Measurements from ENCODE around the gene PRMT7. TPM values are rescaled to one million over a fixed set of nuclear protein-coding genes. Genes with fewer than 3 reads are reported as not detected.

The PRMT7 gene
- polyA plus RNA-seq, 3 donors = 15.0 to 41.1 (median 15.2) TPM

- Histone ChIP-seq H3K4me1 (ENCODE audit: control insufficient read depth in 1 of 2, insufficient read depth in 2 of 2, low read length in 2 of 2) (peaks cover 9 to 11% of the 10 kb centered on the region in 2 donors), H3K27me3 (ENCODE audit: control insufficient read depth in 2 of 2, insufficient read depth in 2 of 2, low read length in 2 of 2) (peaks cover 0 to 2% of the 10 kb centered on the region in 2 donors), H3K9me3 (replicated peaks in 1 of 2; ENCODE audit: control insufficient read depth in 1 of 2, insufficient read depth in 1 of 2, low read length in 2 of 2) (no peaks in the 10 kb centered on the region), H3K4me3 (replicated peaks in 1 of 3; ENCODE audit: low read depth in 2 of 3, low read length in 3 of 3) (no peak overlapping the region), H2AFZ (ENCODE audit: insufficient read depth, low read depth, low read length, poor library complexity, severe bottlenecking) (no peak overlapping the region), H3K27ac (ENCODE audit: low read depth in 1 of 2, low read length in 2 of 2) (no peak overlapping the region), H3K36me3 (replicated peaks in 1 of 2; ENCODE audit: control insufficient read depth in 1 of 2, insufficient read depth in 2 of 2, low read length in 2 of 2) (no peaks in the 10 kb centered on the region), H3K4me2 (replicated peaks; ENCODE audit: extremely low read depth, low read length, poor library complexity, severe bottlenecking) (no peak overlapping the region), H4K20me1 (ENCODE audit: insufficient read depth, low read length) (no peaks in the 10 kb centered on the region), H3K79me2 (ENCODE audit: insufficient read depth, low read length) (no peaks in the 10 kb centered on the region), H3K9ac (ENCODE audit: insufficient read depth, low read length, poor library complexity, severe bottlenecking) (no peak overlapping the region)
- no peak overlapping the region for H3K4me3 Mint-ChIP-seq
- WGBS (ENCODE audit: insufficient coverage) = 80% methylated on average over 3 of the region's 7 CpGs
- no peak for TF ChIP-seq CTCF (IDR thresholded peaks at IDR 0.05)
- intact Hi-C loops (cut with micrococcal nuclease) = no loop called here
- H3K27ac Mint-ChIP-seq = no peak overlapping the region
- DNase-seq = no peak
- H3K4me1 Mint-ChIP-seq = peaks cover 28% of the 10 kb centered on the region
- H3K36me3 Mint-ChIP-seq = no peaks in the 10 kb centered on the region
- peaks cover 6 to 13% (median 7%) of the 10 kb centered on the region in 3 donors for H3K27me3 Mint-ChIP-seq (ENCODE audit: low read depth in 3 of 3)
- peaks cover 0 to 4% (median 0%) of the 10 kb centered on the region in 7 donors for H3K9me3 Mint-ChIP-seq
These were observed 70.5 kb downstream of the PRMT7 start for GRCh38 chr16:68381363-68381724.

GRCh38 chr16:68382296-68382718 is 71.5 kb downstream of the PRMT7 start:
- peaks cover 0 to 4% (median 0%) of the 10 kb centered on the region in 7 donors for H3K9me3 Mint-ChIP-seq
- TF ChIP-seq CTCF (IDR thresholded peaks at IDR 0.05) = peak; percentile 55
- Histone ChIP-seq H3K4me3 (replicated peaks in 1 of 3; ENCODE audit: low read depth in 2 of 3, low read length in 3 of 3) (no peak overlapping the region), H3K27me3 (ENCODE audit: control insufficient read depth in 2 of 2, insufficient read depth in 2 of 2, low read length in 2 of 2) (peaks cover 0 to 2% of the 10 kb centered on the region in 2 donors), H3K27ac (ENCODE audit: low read depth in 1 of 2, low read length in 2 of 2) (no peak overlapping the region), H3K9ac (ENCODE audit: insufficient read depth, low read length, poor library complexity, severe bottlenecking) (no peak overlapping the region), H3K4me2 (replicated peaks; ENCODE audit: extremely low read depth, low read length, poor library complexity, severe bottlenecking) (no peak overlapping the region), H4K20me1 (ENCODE audit: insufficient read depth, low read length) (no peaks in the 10 kb centered on the region), H3K9me3 (replicated peaks in 1 of 2; ENCODE audit: control insufficient read depth in 1 of 2, insufficient read depth in 1 of 2, low read length in 2 of 2) (no peaks in the 10 kb centered on the region), H3K4me1 (ENCODE audit: control insufficient read depth in 1 of 2, insufficient read depth in 2 of 2, low read length in 2 of 2) (peaks cover 9 to 11% of the 10 kb centered on the region in 2 donors), H3K36me3 (replicated peaks in 1 of 2; ENCODE audit: control insufficient read depth in 1 of 2, insufficient read depth in 2 of 2, low read length in 2 of 2) (no peaks in the 10 kb centered on the region), H3K79me2 (ENCODE audit: insufficient read depth, low read length) (no peaks in the 10 kb centered on the region), H2AFZ (ENCODE audit: insufficient read depth, low read depth, low read length, poor library complexity, severe bottlenecking) (no peak overlapping the region)
- WGBS (ENCODE audit: insufficient coverage) = 69% methylated on average over 5 of the region's 5 CpGs
- no peak overlapping the region for H3K27ac Mint-ChIP-seq
- intact Hi-C loops (cut with micrococcal nuclease) = no loop called here
- DNase-seq = no peak
- H3K36me3 Mint-ChIP-seq = no peaks in the 10 kb centered on the region
- H3K4me1 Mint-ChIP-seq = peaks cover 28% of the 10 kb centered on the region
- peaks cover 6 to 11% (median 7%) of the 10 kb centered on the region in 3 donors for H3K27me3 Mint-ChIP-seq (ENCODE audit: low read depth in 3 of 3)
- H3K4me3 Mint-ChIP-seq = no peak overlapping the region

Data from CD14-positive monocyte (primary cell).